ENCODE data around the gene CCNB1. TPM values are rescaled to one million over a fixed set of nuclear protein-coding genes. Genes with fewer than 3 reads are reported as not detected.
"Not testable (repeated sequence)": the region's sequence is repeated elsewhere in the genome, so short reads cannot be mapped to it uniquely, and the experiment has no call there.

CCNB1 gene
- total and polyA plus RNA-seq, 3 donors from 2014 or later = 35.2 to 75.9 (median 41.8) TPM

- Histone ChIP-seq H3K9me3 (no peaks in the 10 kb centered on the region), H3K4me3 (no peak overlapping the region), H3K4me1 (no peaks in the 10 kb centered on the region), H3K36me3 (ENCODE audit: low read depth, missing control alignments) (no peaks in the 10 kb centered on the region), H3K27ac (no peak overlapping the region), H3K27me3 (no peaks in the 10 kb centered on the region)
- TF ChIP-seq POLR2A (IDR thresholded peaks at IDR 0.05) = no peak
- 78 to 96% methylated on average over 1 of the region's 1 CpG for WGBS, 2 donors
- no peak for DNase-seq
- intact Hi-C loops (cut with DNase I; ENCODE audit: low total_unique reads) = no loop called here
Observed at GRCh38 chr5:69140827-69141226, 26.1 kb upstream of the CCNB1 start.

- H3K4me1 ChIP-seq; intact Hi-C loops (cut with DNase I; ENCODE audit: low total_unique reads); H3K36me3 ChIP-seq (ENCODE audit: low read depth, missing control alignments); H3K4me3 ChIP-seq; DNase-seq; H3K27ac ChIP-seq; H3K9me3 ChIP-seq; H3K27me3 ChIP-seq: not testable (repeated sequence)
- WGBS, 2 donors = 95% methylated on average over 7 of the region's 7 CpGs
Observed at GRCh38 chr5:69148576-69148975, 18.4 kb upstream of the CCNB1 start.

GRCh38 chr5:69148981-69149675 lies 17.8 kb upstream of the CCNB1 start:
- 94 to 95% methylated on average over 2 of the region's 2 CpGs for WGBS, 2 donors
- Histone ChIP-seq H3K27ac (no peak overlapping the region), H3K9me3 (no peaks in the 10 kb centered on the region), H3K36me3 (ENCODE audit: low read depth, missing control alignments) (no peaks in the 10 kb centered on the region), H3K27me3 (no peaks in the 10 kb centered on the region), H3K4me1 (no peaks in the 10 kb centered on the region), H3K4me3 (no peak overlapping the region)
- DNase-seq = no peak
- TF ChIP-seq POLR2A (IDR thresholded peaks at IDR 0.05) (no peak), CTCF (IDR thresholded peaks at IDR 0.05) (no peak)
- intact Hi-C loops (cut with DNase I; ENCODE audit: low total_unique reads) = no loop called here

GRCh38 chr5:69149676-69150010 lies 17.3 kb upstream of the CCNB1 start:
- intact Hi-C loops (cut with DNase I; ENCODE audit: low total_unique reads) = no loop called here

GRCh38 chr5:69152731-69153130 lies 14.2 kb upstream of the CCNB1 start:
- H3K27me3 ChIP-seq = no peaks in the 10 kb centered on the region
- H3K27ac ChIP-seq = no peak overlapping the region
- H3K4me3 ChIP-seq = no peak overlapping the region
- WGBS, 2 donors = 74 to 79% methylated on average over 3 of the region's 3 CpGs
- no peaks in the 10 kb centered on the region for H3K9me3 ChIP-seq
- H3K4me1 ChIP-seq = no peaks in the 10 kb centered on the region
- intact Hi-C loops (cut with DNase I; ENCODE audit: low total_unique reads) = no loop called here
- TF ChIP-seq POLR2A (IDR thresholded peaks at IDR 0.05) = no peak
- no peak for TF ChIP-seq CTCF (IDR thresholded peaks at IDR 0.05)
- H3K36me3 ChIP-seq (ENCODE audit: low read depth, missing control alignments) = no peaks in the 10 kb centered on the region
- DNase-seq = no peak

More at GRCh38 chr5:69149676-69150010, 17.3 kb upstream of the CCNB1 start:
- Histone ChIP-seq H3K4me3 (no peak overlapping the region), H3K4me1 (no peaks in the 10 kb centered on the region), H3K36me3 (ENCODE audit: low read depth, missing control alignments) (no peaks in the 10 kb centered on the region), H3K27me3 (no peaks in the 10 kb centered on the region), H3K9me3 (no peaks in the 10 kb centered on the region), H3K27ac (no peak overlapping the region)
- no peak for DNase-seq
- TF ChIP-seq CTCF (IDR thresholded peaks at IDR 0.05) = no peak
- no peak for TF ChIP-seq POLR2A (IDR thresholded peaks at IDR 0.05)
- 87 to 92% methylated on average over 5 of the region's 5 CpGs for WGBS, 2 donors

- H3K4me3 ChIP-seq = no peak overlapping the region
- no peaks in the 10 kb centered on the region for H3K9me3 ChIP-seq
- H3K4me1 ChIP-seq = no peaks in the 10 kb centered on the region
- 92 to 94% methylated on average over 11 of the region's 11 CpGs for WGBS, 2 donors
- H3K36me3 ChIP-seq (ENCODE audit: low read depth, missing control alignments) = no peaks in the 10 kb centered on the region
- intact Hi-C loops (cut with DNase I; ENCODE audit: low total_unique reads) = no loop called here
- H3K27ac ChIP-seq = no peak overlapping the region
- no peak for TF ChIP-seq CTCF (IDR thresholded peaks at IDR 0.05)
- no peak for TF ChIP-seq POLR2A (IDR thresholded peaks at IDR 0.05)
- DNase-seq = no peak
- no peaks in the 10 kb centered on the region for H3K27me3 ChIP-seq
Observed at GRCh38 chr5:69156456-69156855, 10.5 kb upstream of the CCNB1 start.

Measured in testis (tissue), 3 donors.